Measurements from ENCODE around the gene SERPINA1.
"Not testable (repeated sequence)": the region's sequence is repeated elsewhere in the genome, so short reads cannot be mapped to it uniquely, and the experiment has no call there.

Gene SERPINA1

DNA sequence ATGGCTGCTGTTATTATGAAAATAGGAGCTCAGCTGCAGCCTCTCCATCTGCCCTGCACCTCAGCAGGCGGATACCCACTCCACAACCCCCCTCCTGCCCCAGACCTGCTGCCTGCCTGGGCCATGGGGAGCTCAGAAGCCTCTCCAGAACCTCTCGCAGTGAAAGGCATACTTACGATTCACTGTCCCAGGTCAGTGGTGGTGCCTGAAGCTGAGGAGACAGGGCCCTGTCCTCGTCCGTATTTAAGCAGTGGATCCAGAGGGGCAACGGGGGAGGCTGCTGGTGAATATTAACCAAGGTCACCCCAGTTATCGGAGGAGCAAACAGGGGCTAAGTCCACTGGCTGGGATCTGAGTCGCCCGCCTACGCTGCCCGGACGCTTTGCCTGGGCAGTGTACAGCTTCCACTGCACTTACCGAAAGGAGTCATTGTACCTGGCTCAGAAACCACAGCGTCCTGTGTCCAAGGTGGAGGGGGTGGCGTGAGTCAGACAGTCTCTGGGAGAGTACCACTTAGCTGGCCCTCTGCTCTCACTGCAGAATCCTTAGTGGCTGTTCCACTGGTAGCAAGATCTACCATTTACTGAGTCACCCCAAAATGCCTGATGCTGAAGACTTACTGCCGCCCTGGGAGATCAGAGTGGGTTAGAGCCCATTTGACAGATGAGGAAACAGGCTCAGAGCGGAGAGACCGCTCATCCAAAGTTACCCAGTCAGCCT lies at the start of gene SERPINA1:
TSS of gene SERPINA1 (minus strand) at position 219 of the 720 bp plus-strand sequence. CDS start 5,365 bp downstream, outside the sequence.
- no peak for DNase-seq (ENCODE audit: low read depth in 2 of 2)

DNA sequence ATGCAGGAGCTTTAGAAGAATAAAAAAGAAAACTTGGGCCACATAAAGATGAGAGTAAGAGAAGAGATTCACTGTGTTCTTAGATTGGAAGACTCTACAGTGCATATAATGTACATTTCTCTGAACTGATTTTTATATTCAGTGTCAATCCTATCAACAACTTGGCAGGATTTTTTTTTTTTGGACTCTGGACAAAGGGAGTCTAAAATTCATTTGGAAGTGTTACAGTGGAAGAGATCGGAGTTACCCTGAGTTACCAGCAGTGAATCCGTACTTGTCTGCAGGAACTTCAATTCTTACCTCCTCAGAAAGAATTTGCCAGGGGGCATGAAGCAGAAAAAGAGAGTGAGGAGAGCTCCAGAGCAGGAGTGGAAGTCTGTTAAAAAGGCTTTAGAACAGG lies 40.2 kb upstream of the SERPINA1 start:
- no peak for DNase-seq (ENCODE audit: low read depth in 2 of 2)

DNA sequence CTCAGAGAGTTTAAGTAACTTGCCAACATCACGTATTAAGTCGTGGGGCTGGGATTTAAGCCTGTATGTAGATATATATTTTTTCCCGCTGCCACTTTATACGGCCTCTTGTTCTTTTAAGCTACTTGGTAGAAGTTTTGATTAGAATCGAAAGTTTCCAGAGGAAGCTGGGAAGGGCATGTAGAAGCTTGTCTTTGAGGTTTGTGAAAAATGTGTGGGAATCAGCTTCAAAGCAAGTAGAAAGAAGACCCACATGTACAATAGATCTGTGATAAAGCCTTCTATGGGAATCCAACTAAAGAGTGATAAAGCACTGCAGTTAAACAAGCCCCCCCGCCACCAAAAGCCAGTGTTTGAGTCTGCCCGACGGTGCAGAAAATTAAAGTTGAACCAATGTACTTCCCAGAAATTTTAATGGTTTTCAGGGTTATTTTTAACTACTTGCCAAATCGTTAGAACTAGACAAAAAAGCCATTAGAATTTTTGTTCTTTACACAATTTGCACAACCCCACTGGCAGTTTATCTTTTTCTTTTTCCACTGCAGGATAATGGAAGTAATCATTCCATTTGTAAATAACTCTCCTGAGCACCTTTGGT lies 38.7 kb upstream of the SERPINA1 start:
- DNase-seq (ENCODE audit: low read depth in 2 of 2): no peak

DNA sequence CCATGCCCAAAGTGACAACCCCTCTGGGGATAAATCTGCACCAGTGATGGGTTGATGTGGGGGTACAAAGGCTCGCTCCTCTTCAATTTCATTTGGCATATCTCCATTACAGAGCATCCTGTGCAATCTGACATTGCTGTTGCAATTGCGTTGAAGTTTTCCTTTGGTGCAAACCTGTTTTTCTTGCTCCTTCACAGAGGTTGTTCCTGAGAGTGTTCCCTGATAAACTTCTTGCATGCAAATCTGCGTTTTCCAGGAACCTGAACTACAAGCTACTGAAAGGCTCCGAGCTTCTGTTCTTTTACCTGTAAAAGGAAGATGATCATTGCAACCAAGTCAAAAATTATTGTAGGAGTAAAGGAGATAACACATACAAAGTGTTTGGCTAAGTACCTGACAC lies 38.1 kb upstream of the SERPINA1 start:
- no peak for DNase-seq (ENCODE audit: low read depth in 2 of 2)

DNA sequence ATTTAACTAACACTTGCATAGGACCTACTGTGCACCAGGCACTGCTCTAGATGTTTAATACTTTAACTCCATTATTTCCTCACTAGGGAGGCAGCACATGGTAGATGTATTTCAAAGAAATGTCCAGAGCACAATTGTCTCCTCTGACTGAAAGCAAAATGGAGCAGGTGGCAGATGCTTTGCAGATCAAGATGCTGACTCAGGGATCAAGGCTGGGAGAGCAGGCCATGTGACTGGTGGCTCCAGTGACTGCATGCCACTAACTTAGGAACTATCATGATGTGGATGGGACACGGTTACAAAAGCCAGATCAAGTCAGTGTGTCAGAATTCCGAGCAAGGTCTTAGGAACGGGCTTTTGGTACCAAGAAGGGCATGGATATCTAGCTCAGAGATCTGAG lies 36.0 kb upstream of the SERPINA1 start:
- no peak for DNase-seq (ENCODE audit: low read depth in 2 of 2)

DNA sequence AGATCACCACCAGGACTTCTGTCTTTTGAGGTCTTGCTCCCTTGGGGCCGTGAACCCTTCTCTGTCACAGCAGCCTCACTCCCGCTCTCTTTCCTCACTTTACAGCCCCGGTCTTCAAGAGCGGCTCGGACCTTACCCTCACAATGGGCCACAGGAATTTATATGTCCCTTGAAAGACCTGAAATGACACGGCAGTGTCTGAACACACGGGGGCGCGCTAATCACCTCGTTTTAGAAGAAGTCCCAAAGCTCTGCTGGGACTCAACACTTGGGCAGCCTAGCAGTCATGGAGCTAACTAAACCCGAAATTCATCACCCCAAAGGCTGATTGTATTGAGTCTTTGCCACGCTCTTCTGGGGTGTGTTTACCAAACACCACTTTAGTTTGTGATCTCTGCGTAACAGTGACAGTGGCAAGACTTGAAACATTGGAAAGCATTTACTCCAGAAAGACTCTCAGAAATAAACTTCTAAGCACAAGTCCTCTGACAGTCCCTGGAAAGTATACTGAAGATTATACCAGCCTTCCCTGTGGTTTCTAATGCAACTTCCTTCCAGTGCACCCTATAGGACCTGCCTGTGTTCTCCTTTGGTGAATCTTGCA lies 35.2 kb upstream of the SERPINA1 start:
- DNase-seq (ENCODE audit: low read depth in 2 of 2): peak in 1 of 2 donors; percentile 18

DNA sequence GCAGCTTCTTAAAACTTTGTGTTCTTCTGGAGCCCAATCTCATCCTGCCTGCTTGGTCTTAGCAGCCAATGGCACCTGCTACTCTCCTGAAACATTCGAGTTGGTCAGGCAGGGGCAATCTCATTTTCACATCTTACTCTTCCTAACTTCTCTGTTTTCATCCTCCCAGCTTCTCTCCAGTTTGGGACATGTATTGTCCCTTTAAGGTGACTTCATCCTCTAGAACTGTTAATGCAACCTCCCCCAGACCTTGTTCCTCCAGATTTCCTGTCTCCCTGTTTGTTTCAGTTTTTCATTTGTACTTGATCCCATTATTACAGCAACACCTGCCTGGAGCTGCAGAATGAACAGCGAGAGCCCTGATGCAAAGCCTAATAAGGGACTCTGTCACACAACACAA lies 32.9 kb upstream of the SERPINA1 start:
- DNase-seq (ENCODE audit: low read depth in 2 of 2): no peak

DNA sequence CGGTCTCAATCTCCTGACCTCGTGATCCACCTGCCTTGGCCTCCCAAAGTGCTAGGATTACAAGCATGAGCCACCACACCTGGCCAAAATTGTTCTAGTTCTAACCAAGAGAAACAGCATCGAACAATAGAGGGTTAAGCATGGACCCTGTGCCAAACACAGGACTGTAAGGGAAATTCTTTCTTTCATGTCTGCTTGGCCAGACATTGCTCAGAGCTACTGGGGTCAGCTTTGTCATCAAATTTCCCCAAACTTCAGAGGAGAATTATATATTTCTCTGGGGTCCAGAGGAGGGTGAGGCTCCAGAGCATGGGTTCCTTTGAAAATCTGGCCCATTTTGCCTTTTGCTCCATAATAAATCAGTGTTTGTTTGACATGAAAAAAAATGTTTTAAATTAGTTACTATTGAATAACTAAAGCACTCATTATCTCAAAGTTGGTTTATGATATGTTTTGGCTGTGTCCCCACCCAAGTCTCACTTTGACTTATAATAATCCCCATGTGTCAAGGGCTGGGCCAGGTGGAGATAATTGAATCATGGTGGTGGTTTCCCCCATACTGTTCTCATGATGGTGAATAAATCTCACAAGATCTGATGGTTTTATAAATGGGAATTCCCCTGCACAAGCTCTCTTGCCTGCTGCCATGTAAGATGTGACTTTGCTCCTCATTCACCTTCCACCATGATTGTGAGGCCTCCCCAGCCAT lies 29.2 kb upstream of the SERPINA1 start:
- not testable (repeated sequence) for DNase-seq (ENCODE audit: low read depth in 2 of 2)

DNA sequence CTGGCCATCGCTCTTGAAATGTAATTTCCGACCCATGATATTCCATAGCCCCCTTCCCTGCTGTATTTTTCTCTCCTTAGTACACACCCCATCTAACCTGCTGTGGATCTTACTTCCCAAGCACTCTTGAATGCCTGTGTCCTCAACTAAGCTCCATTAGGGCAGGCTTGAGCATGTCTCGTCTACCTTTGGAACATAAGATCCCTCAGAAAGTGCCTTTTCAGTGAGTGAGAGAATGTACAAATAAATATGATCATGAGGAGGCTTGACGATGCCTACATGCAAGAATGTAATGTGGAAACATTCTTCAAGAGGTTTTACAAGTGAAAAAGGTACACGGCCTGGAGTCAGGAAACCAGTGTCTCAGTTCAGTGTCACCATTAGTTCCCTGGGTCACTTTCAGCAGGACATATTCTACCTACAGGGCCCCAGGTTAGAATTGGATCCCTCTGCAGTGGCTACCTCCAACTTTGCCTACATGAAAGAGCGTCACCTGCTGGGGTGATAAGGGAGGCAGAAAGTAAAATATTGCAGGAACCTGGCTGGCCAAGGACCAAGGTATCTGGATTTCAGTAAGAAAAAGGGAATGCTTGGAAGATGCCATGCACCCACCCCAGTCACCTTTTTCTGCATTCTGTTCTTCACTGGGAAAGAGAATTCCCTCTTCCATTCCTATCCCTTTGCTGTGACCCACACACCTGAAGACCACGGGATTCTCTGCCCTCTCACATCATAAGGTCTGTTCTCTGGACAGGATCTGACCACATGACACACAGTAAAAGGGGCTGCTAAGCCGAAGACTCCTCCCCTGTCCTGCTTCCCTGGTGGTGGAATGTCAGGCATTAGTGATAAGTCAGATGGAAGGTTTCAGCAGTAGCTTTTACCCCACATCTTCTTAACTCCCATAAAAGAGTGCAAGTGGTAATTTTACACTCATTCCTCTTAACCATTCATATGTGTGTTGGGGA lies 24.6 kb upstream of the SERPINA1 start:
- no peak for DNase-seq (ENCODE audit: low read depth in 2 of 2)

DNA sequence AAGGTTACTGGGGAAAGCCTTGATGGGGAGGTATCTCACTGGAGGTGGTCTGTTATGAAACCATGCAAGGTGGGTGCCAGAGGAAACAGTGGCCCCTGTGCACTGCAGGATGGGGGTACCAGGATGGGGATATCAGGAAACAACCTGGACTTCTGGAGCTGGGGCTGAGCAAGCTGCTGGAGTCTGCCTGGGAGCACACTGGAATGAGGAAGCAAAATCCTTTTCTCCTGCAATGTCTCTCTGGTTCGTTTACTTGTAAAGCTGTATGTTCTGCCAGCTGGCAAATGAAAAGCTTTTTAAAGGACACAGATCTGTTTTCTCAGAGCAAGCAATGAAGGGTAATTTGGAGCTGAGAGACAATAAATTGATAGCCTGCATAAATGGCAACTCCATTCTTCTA lies 23.2 kb upstream of the SERPINA1 start:
- DNase-seq (ENCODE audit: low read depth in 2 of 2): no peak

DNA sequence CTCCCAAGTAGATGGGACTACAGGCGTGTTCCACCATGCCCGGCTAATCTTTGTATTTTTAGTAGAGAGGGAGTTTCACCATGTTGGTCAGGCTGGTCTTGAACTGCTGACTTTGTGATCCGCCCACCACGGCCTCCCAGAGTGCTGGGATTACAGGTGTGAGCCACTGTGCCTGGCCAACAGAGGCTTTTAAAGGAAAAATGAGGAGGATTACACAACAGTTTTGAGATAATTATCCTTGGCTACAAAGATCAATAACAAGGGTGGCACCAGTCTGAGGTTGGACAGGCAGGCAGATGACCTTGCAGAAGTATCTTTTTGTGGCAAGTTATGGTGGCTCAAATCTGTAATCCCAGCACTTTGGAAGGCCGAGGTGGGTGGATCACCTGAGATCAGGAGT lies 21.0 kb upstream of the SERPINA1 start:
- DNase-seq (ENCODE audit: low read depth in 2 of 2): not testable (repeated sequence)

DNA sequence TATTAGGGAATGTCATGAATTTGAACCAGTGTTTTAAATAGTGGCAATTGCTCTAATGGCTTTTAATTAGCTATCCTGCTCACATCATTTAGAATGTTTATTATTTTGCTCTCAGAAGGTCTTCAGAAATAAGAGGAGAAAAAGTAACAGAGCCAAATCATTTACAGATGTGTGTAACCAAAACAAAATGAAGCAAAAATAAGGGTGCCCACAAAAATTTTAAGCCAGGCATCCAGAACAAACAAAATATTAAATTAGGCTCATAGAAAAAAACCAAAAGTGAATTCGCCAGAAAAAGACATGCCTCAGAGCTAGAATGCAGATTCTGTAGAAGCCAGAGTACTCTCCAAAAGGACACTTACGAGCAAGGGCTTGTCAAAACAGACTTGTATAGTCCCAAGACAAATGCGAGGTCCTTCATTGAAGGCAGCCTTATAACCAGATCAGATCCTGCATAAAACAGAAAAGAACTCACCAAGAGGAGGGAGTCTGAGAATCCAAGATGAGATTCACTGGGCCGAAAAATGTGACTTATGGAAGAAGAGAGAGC lies 20.2 kb upstream of the SERPINA1 start:
- no peak for DNase-seq (ENCODE audit: low read depth in 2 of 2)

DNA sequence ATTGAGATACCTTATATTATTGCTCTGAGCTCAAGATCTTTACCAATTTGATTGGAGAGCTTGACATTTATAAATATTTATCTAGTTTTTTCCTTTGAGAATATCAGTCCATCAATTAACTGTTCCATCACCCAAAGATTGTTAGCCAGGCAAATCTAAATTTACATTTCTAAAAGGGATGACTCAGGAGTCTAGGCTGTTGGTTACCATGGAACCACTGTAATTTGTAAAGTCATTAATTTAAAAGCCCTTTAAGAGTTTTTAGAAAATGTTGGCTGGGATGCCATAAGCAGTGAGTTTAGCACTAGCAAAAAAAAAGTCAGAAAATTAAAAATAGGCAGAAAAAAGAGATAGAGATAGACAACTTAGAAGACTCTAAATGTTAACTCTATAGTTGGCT lies 19.5 kb upstream of the SERPINA1 start:
- DNase-seq (ENCODE audit: low read depth in 2 of 2): no peak

DNA sequence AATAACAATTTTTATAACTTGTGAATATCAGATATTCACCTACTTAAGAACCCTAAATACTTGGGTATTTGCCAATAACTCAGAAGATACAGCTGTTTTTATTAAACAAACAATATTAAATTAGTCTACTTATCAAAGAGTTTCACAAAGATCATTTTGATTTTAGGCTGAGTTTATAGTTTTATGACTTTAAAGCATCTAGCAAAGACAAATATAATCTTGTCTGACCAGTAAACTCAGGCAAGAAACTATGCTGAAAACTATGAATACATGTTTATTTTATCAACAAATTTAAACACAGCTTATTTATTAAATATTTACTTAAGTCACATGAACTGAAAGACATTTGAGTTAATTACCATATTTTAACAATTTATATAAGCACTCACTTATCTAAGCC lies 18.5 kb upstream of the SERPINA1 start:
- DNase-seq (ENCODE audit: low read depth in 2 of 2): no peak

DNA sequence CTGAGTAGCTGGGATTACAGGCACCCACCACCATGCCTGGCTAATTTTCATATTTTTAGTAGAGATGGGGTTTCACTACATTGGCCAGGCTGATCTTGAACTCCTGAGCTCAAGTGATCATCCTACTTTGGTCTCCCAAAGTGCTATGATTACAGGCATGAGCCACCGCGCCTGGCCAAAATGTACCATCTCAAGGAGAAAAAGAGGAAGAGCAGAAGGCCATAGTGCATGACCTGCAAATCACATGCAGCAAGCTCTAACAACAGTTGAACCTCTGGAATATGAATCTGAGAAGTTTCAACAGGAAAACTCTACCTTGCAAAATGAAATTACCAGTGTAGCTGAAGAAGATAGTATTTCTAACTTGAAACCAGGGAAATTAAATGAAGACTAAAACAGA lies 17.1 kb upstream of the SERPINA1 start:
- no peak for DNase-seq (ENCODE audit: low read depth in 2 of 2)

DNA sequence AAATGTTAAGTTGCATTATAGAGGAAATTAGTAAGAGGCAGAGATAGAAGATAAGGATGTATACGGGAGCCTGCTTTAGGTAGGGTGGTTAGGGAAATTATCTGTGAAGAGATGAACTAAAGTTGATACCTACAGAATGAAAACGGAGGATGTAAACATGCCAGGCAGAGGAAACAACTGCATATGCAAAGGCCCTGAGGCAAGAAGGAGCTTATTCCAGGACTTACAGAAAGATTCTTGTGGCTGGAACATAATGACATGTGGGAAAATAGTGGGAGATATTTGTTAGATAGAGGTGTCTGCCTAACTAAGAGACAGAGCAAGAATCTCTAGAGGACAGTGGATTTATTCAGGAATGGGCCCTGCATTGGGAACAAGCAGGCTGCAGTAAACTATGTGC lies 16.2 kb upstream of the SERPINA1 start:
- DNase-seq (ENCODE audit: low read depth in 2 of 2): no peak

DNA sequence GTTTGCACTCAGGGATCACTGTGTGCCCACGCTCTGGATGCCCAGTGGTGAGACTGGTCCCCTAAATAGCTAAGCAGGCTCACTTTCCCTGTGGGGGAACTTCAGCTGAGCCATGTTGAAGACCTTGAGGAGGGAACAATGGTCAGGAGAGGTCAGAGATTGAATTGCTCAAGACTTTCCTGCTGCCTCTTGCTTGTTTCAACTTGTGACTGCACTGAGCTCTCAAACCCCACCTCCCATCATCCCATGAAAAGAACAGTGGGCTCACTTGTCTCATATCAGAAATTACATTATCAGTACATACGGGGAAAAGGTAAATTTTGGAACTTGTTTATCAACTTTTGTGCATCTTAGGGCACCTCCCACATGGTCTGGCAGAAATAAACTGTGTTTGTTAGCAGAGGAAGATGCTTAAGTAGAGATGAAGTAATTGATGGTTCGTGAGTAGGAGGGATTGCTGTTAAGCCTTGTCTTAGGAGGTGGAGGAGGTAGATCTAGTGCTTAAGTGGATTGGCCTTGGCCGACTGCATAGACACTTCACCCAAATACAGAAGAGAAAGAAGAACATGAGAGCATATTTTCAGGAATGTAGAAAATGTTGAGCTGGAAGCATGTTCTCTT lies 15.0 kb upstream of the SERPINA1 start:
- no peak for DNase-seq (ENCODE audit: low read depth in 2 of 2)

DNA sequence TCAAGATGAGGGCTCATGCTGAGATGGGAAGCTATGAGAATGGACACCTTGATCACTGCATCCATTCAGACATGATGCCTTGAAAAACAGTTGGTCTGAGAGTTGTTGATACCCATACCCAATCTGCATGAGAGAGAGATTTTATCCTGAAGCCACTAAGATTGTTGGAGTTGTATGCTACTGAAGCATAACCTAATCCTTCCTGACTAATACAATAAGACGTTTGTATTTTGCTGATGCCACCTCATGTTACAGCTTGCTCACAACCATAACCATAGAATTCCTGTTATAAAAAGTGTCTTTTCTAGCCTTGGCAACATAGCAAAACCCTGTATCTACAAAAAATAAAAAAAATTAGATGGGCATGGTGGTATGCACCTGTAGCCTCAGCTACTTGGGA lies 12.7 kb upstream of the SERPINA1 start:
- DNase-seq (ENCODE audit: low read depth in 2 of 2): no peak

DNA sequence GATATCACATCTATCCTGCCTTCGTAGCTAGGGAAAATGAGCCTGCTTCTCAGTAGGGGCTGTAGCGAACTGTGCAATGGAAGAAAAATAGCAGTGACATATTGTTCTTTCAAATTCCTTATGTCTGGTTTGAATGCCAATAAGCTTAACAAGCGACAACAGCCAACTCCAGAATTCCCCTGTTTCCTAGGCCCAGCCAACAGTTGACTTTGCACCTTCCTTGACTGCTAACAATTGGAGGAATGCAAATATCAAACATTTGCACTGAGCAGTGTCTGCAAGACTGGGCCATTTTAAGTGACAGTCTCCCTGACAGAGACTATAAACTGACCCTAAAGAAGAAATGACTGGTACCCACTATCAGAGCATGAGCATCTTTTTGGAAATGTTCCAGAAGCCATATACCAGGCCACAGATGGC lies 12.0 kb upstream of the SERPINA1 start:
- no peak for DNase-seq (ENCODE audit: low read depth in 2 of 2)

DNA sequence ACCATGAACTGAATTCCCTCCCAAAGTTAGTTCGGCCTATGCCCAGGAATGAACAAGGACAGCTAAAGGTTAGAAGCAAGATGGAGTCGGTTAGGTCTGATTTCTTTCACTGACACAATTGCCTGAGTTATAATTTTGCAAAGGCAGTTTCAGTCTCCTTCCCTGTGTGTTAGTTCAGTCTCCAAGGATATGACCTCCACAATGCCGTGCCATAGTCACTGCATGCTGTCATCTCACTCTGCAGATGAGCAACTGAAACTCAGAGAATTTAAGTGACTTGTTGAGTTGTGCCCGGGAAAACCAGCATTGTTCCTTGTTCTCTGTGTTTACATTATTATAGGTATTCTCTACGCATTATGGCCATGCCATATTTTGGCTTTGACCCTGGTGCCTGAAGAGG lies 10.1 kb upstream of the SERPINA1 start:
- no peak for DNase-seq (ENCODE audit: low read depth in 2 of 2)

DNA sequence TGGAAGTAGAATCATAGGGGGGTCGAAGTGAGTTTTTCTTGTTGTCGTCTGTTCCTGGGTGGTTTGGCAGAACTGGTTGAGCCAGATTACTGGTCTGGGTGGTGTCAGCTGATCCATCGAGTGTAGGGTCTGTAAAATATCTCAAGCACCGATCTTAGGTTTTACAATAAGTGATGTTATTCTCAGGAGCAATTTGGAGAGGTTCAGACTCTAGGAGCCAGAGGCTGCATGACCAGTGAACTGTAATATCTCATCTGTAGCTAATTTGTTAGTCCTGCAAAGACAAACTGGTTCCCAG lies 9.7 kb upstream of the SERPINA1 start:
- no peak for DNase-seq (ENCODE audit: low read depth in 2 of 2)

Measured in stimulated activated CD4-positive, alpha-beta T cell treated with anti-CD3 and anti-CD28 coated beads, Interleukin-1b, Interleukin-23, amount 100 ng/mL, for 1 hour (primary cell).